Neural progenitor cell (in vitro differentiated cells): ENCODE measurements around the gene CHRM5.

Experiments used
- CTCF ChIP-seq: fragments of 200-600 bp; sonication (generic); IDR thresholded peaks from 2 replicates; pipeline ENCODE4 v1.5.1; 2017; ENCODE audit warnings: antibody characterized with exemption, mild to moderate bottlenecking
- EZH2phosphoT487 ChIP-seq: fragments of 200-600 bp; sonication (generic); IDR thresholded peaks from 2 replicates; pipeline ENCODE4 v1.6.1; 2017; ENCODE audit warnings: antibody characterized with exemption

- no peak for TF ChIP-seq EZH2phosphoT487
- no peak for TF ChIP-seq CTCF
Observed at GRCh38 chr15:34056911-34057310, 88.6 kb downstream of the CHRM5 start.
